GM21360 (cell line): ENCODE results near the gene KDELR1.

Source experiments
- ATAC-seq: cut with Tn5 transposase; IDR thresholded peaks from one replicate; pipeline ENCODE4 v1.9.1; 2021; ENCODE audit warnings: mild to moderate bottlenecking, moderate library complexity; ENCODE audit not compliant: unreplicated experiment

KDELR1 gene

GRCh38 chr19:48344892-48345291 is 46.5 kb downstream of the KDELR1 start:
- no peak for ATAC-seq

DNA sequence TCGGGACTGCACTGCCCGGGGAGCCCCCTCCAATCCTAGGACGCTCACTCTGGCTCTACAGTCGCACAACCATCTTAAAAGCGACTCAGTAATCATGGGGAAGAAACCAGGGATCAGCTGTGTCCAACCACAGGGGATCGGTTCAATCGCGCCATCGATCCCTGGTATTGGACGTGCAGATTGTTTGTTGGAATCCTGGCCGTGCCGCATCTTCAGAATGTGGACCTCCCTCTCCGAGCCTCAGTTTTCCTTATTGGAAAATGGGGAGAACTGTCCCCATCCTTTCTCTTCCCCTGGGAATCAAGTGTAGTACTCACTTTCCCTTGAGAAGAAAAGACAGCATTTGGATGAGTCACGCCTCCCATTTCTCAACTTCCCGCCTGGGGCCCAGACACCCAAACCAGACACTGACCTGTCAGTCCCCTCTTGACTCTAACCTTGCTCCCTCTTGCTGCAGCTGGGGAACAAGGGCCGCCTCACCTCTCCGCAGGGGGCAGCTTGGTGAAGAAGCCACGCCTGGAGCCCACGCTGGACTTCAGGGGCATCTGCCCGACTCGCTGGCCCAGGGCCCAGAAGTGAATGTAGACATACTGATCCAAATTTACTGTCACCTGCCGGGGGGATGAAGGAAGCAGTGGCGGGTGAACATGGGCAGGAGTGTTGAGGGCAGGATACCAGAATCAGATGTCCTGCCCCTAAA is 48.4 kb downstream of the KDELR1 start:
- ATAC-seq, result no peak

GRCh38 chr19:48342414-48342738 is 49.0 kb downstream of the KDELR1 start:
- no peak for ATAC-seq

GRCh38 chr19:48341515-48342413 is 49.6 kb downstream of the KDELR1 start:
- no peak for ATAC-seq

DNA sequence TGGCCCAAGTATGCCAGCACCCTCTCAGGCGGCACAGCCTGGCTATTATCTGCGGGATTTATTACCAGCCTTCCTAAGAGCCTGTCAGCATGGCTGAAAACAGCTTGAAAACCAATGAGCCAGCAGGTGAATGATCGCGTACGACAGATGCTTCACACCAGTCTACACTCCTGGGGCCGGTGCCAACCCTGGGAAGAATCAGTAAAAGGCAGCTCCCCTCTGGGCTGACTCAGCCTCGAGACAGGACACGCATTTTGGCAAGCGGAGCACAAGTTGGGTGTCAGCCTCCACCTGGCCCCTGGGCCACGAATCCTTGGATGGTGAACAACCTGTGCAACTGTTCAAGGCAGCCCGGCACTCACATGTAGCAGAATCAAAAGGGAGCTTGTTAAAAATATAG is 50.4 kb downstream of the KDELR1 start:
- ATAC-seq, result no peak

DNA sequence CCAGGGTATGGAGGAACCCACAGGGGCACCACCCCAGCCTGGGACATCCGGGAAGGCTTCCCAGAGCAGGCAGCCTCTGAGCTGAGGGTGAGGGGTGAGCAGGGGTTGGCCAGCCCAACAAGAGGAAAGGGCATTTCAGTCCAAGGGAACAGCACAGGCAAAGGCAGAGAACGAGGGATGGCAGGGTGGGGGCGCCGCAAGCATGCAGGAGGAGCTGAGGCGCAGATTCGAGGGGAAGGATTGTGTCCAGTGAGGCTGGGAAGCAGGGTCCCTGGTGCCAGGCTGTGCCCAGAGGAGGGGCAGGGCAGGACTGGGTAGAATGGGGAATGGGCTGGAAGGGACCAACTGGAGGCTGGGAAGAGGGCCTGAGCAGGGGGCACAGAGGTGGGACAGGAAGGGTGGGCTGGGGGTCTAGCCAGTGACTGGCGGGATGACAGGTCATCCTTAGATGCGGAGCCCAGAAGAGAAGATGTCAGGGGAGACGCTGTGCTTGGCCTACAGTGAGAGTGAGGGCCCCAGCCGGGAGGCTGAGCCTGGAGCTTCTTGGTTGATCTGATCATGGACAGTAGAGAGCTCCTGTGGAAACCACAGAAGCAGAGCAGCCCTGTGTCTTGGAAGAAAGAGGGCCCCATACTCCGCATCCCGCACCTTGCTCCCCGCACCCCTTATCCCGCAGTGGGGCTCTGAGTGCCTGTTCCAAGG is 52.4 kb downstream of the KDELR1 start:
- no peak for ATAC-seq

DNA sequence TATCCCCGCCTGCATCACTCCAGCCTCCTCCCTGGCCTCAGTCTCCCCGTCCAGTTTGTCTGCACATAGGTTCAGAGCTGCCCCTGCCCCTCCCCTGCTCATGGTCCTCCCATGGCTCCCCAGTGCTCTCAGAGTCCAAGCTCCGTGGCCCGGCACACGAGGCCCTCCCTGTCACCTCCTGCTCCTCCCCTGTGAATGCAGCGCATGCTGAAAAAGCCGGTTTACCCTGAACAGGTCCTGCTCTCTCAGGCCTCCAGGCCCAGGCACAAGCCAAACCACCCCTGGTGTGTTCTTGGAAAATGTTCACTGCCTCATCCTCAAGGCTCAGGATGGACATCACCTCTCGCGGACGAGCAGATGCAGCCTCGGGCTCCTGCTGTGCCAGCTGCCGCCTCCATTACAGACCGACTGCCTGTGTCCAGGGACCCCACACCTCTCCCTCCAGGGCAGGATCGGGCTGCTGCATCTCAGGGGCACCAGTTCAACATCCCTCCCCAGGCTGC is 53.0 kb downstream of the KDELR1 start:
- ATAC-seq, result no peak

DNA sequence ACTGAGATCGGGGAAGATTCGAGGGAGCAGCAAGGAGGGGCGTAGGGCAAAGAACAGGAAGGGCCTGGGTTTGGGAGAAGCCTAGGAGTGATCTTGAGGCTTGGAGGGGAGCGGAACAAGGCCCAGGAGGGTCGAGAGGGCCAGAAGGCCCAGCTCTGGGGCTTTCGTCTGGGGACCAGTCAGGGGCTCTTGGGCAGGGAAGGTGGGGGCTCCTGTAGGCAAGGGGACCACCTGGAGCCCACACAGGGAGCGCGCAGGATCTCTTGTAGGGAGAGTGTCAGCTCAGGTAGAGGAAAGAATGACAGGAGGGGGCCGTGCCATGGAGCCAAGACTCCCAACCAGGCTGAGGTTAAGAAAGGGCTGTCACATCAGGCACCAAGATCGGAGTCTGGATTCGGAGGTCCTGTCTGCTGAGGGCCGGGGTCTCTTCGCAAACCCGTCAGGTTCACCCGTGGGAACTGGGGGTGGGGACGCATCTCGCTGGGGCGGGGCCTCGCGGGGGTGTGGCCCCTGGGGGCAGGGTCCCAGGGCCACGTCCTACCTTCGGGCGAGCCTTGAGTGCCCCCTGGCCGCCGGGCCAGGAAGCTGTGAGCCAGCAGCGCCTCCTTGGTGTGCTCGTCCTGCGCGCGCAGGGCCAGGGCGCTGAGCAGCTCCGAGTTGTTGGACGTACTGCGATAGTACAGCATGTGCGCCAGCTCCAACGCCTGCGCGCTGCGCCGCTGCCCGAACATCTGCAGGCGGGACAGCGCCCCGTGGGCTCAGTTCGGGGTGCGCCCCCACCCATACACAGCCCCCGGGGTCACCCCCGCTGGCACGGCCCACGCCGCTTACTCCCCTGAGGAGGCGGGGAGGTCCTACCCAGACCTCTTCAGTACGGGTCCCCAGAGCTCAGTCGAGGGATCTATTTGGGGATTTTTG is 57.6 kb downstream of the KDELR1 start:
- ATAC-seq, result peak; percentile 58

DNA sequence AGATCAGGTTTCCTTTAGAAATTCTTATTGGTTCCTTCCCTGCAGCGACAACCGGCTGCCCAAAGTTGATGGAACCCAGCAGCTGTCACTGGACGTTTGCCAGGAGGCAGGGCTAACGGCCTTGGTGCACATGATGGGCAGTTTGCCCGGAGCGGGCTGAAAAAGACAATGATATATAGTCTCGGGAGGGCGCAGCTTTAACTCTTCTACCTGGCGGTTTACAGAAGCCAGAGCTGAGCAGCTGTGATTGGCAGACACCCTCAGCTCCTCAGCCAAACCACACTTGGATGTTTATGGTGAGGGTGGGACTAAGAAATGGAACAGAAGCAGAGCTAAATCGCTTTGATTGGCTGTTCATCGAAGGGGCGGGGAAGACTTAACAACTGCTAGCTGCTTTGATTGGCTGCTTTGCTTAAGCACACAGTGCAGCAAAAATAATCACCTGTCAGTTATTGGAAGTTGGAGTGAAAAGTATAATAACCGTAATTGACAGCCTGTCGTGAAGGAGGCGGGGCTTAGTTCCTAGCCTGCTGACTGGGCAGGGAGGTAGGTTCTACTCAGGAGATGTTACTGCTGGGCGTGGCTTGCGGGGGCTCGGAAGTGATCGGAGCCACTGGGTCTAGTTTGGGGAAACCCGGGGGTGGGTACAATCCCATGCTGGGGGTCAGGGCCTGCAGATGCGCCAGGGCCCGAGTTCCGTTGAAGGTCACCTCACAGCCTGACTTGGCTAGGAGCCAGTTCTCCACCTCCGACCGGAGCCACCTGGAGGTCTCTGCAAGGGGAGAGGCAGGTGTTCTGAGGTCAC is 58.5 kb downstream of the KDELR1 start:
- ATAC-seq, result peak; percentile 53
